Measurements from ENCODE around the gene FAM72C.
"Not testable (repeated sequence)": the region's sequence is repeated elsewhere in the genome, so short reads cannot be mapped to it uniquely, and the experiment has no call there.

DNA sequence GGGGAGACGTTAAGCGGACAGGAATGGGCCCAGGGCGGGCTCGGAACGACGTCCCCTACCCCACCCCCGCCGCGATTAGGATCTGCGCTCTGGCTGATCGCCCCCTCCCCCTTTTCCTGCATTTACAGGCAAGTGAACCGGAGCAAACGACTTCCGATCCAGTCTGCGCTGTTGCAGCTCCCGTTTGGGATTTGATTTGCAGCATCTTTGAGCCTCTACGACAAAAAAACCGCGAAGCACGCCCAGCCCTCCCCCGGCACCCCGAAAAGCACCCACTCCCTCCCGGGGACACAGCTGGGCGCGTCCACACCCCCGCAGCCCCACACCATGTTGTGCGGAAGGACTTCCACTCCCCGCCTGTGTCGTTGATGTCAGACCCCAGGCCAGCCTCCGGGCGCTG lies 2.6 kb upstream of the FAM72C start:
- TF ChIP-seq, protein P1, sequence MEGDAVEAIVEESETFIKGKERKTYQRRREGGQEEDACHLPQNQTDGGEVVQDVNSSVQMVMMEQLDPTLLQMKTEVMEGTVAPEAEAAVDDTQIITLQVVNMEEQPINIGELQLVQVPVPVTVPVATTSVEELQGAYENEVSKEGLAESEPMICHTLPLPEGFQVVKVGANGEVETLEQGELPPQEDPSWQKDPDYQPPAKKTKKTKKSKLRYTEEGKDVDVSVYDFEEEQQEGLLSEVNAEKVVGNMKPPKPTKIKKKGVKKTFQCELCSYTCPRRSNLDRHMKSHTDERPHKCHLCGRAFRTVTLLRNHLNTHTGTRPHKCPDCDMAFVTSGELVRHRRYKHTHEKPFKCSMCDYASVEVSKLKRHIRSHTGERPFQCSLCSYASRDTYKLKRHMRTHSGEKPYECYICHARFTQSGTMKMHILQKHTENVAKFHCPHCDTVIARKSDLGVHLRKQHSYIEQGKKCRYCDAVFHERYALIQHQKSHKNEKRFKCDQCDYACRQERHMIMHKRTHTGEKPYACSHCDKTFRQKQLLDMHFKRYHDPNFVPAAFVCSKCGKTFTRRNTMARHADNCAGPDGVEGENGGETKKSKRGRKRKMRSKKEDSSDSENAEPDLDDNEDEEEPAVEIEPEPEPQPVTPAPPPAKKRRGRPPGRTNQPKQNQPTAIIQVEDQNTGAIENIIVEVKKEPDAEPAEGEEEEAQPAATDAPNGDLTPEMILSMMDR (IDR thresholded peaks at IDR 0.05): not testable (repeated sequence)
- not testable (repeated sequence) for TF ChIP-seq POLR2A (IDR thresholded peaks at IDR 0.05)

All from heart left ventricle (tissue), 13 donors.